PC-9 (cell line): ENCODE results near the gene SCRN2. TPM values are rescaled to one million over a fixed set of nuclear protein-coding genes. Genes with fewer than 3 reads are reported as not detected.

Source experiments
- BruUV-seq: library from RNA; stranded (reverse); fragments of 400-500 nt; replicated peaks from 2 replicates; lab custom pipeline; 2021; lab: Mats Ljungman, UMichigan
- CTCF ChIA-PET: fragments of 300-600 bp; sonication (Branson Sonifier 250); formaldehyde crosslinking; loops from one replicate; lab custom pipeline; 2022; ENCODE audit warnings: antibody characterized with exemption; lab: Charles Lee
- POLR2A ChIA-PET: fragments of 300-600 bp; sonication (Branson Sonifier 250); formaldehyde crosslinking; loops from one replicate; lab custom pipeline; 2022; ENCODE audit warnings: antibody characterized with exemption; ENCODE audit not compliant: unreplicated experiment; lab: Charles Lee
- DNase-seq, 2 experiments: peaks; one replicate each; pipeline versions ENCODE4 v3.0.0 to v3.0.0-alpha.2; 2015 to 2022; ENCODE audit warnings: mixed read lengths in 1 of 2
- H2AFZ ChIP-seq: fragments of 200-600 bp; sonication (generic); 2 replicates; pipeline ENCODE4 v1.8.1; 2017; ENCODE audit warnings: antibody characterized with exemption
- H3F3A ChIP-seq: fragments of 200-600 bp; sonication (generic); 2 replicates; pipeline ENCODE4 v1.8.1; 2017; ENCODE audit warnings: antibody characterized with exemption, mild to moderate bottlenecking, low read depth; ENCODE audit not compliant: insufficient read depth
- H3K27ac ChIP-seq: fragments of 200-600 bp; sonication (generic); 2 replicates; pipeline ENCODE4 v1.6.1; 2016; ENCODE audit warnings: mixed run types
- H3K27me3 ChIP-seq: fragments of 200-600 bp; sonication (generic); 2 replicates; pipeline ENCODE4 v1.6.1; 2016; ENCODE audit warnings: low read depth, mixed run types; ENCODE audit not compliant: insufficient read depth
- H3K36me3 ChIP-seq: fragments of 200-600 bp; sonication (generic); 2 replicates; pipeline ENCODE4 v1.6.1; 2016; ENCODE audit warnings: low read depth, mixed run types
- H3K4me1 ChIP-seq: fragments of 200-600 bp; sonication (generic); replicated peaks from 2 replicates; pipeline ENCODE4 v1.6.1; 2016; ENCODE audit warnings: mixed run types; ENCODE audit not compliant: insufficient read depth
- H3K4me2 ChIP-seq: fragments of 200-600 bp; sonication (generic); 2 replicates; pipeline ENCODE4 v1.6.1; 2017; ENCODE audit warnings: mixed run types
- H3K4me3 ChIP-seq: fragments of 200-600 bp; sonication (generic); 2 replicates; pipeline ENCODE4 v1.6.1; 2016; ENCODE audit warnings: mixed run types
- H3K79me2 ChIP-seq: fragments of 200-600 bp; sonication (generic); 2 replicates; pipeline ENCODE4 v1.6.1; 2017; ENCODE audit warnings: low read depth, mixed run types
- H3K9me2 ChIP-seq: fragments of 200-600 bp; sonication (generic); 2 replicates; pipeline ENCODE4 v1.8.1; 2017; ENCODE audit warnings: mild to moderate bottlenecking; ENCODE audit not compliant: insufficient read depth
- H3K9me3 ChIP-seq: fragments of 200-600 bp; sonication (generic); 2 replicates; pipeline ENCODE4 v1.8.1; 2016; ENCODE audit warnings: low read depth; ENCODE audit not compliant: insufficient read depth
- H4K20me1 ChIP-seq: fragments of 200-600 bp; sonication (generic); 2 replicates; pipeline ENCODE4 v1.8.1; 2017; ENCODE audit not compliant: insufficient read depth
- CTCF ChIP-seq: fragments of 200-600 bp; sonication (generic); conservative IDR thresholded peaks from 2 replicates; pipeline ENCODE4 v1.6.1; 2017; ENCODE audit warnings: mixed run types, antibody characterized with exemption, mild to moderate bottlenecking, moderate library complexity
- EZH2 ChIP-seq: fragments of 200-600 bp; sonication (generic); IDR thresholded peaks from 2 replicates; pipeline ENCODE4 v1.8.0; 2017; ENCODE audit warnings: antibody characterized with exemption, low read depth
- intact Hi-C: fragments of 100-400 bp; cut with micrococcal nuclease; formaldehyde crosslinking; loops from one replicate; pipeline ENCODE4 v1.10.0; 2022; ENCODE audit not compliant: unreplicated experiment
- total RNA-seq: library from RNA; stranded (reverse); gene quantifications from 2 replicates; pipeline ENCODE4 v1.2.3, GENCODE V29; 2021

The SCRN2 gene
- total RNA-seq, 1 experiment from 2014 or later: 31.7 TPM

DNA sequence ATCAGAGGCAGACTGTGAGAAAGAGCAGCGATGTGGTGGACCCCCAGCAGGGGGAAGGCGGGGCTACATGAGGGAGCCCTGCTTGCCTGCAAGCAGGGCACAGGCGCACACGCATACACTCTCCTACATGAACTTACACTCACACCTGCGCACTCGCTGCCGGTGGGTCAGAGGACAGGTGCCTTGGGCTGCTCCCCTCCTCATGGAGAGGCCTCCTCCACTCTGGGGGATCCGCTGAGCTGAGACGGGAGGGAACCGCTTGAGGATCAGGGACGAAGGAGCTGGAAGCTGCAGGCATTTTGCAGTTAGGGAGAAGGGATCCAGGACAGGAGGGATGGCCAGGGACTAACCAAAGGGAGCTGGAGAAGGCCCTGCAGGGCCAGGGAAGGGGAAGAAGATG lies 33.7 kb downstream of the SCRN2 start:
- ChIA-PET POLR2A (no interaction called here), CTCF (no interaction called here)
- no TSS peak for BruUV-seq
- Histone ChIP-seq H3K27me3 (no peaks in the 10 kb centered on the region), H3K9me3 (no peaks in the 10 kb centered on the region), H4K20me1 (no peaks in the 10 kb centered on the region), H3K4me2 (no peak overlapping the region), H3K36me3 (peaks cover 24% of the 10 kb centered on the region), H3K79me2 (no peaks in the 10 kb centered on the region), H3K4me1 (peaks cover 40% of the 10 kb centered on the region), H2AFZ (no peak overlapping the region), H3K27ac (no peak overlapping the region), H3F3A (peaks cover 46% of the 10 kb centered on the region), H3K4me3 (no peak overlapping the region), H3K9me2 (no peaks in the 10 kb centered on the region)
- DNase-seq: no peak
- intact Hi-C loops: no loop called here
- no peak for TF ChIP-seq EZH2
- TF ChIP-seq CTCF: no peak

DNA sequence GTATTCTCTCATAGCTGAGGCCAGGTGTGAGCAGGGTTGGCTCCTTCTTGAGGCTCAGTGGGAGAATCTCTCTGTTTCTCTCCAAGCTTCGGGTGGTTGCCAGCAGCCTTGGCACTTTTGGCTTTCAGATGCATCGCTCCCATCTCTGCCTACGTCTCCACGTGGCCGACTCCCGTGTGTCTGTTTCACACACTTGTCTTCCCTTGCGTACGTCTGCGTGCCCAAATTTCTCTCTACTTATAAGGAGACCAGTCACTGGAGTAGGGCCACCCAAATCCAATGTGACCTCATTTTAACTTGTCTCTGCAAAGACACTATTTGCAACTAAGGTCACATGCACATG lies 34.2 kb downstream of the SCRN2 start:
- Histone ChIP-seq H3K79me2 (no peaks in the 10 kb centered on the region), H4K20me1 (no peaks in the 10 kb centered on the region), H3K9me3 (no peaks in the 10 kb centered on the region), H3K4me2 (no peak overlapping the region), H2AFZ (no peak overlapping the region), H3F3A (peaks cover 43% of the 10 kb centered on the region), H3K4me3 (no peak overlapping the region), H3K27ac (no peak overlapping the region), H3K9me2 (no peaks in the 10 kb centered on the region), H3K4me1 (peaks cover 35% of the 10 kb centered on the region), H3K36me3 (peaks cover 24% of the 10 kb centered on the region), H3K27me3 (no peaks in the 10 kb centered on the region)
- TF ChIP-seq CTCF (no peak), EZH2 (no peak)
- no TSS peak for BruUV-seq
- intact Hi-C loops: no loop called here
- CTCF ChIA-PET: no interaction called here
- POLR2A ChIA-PET: no interaction called here
- no peak for DNase-seq

DNA sequence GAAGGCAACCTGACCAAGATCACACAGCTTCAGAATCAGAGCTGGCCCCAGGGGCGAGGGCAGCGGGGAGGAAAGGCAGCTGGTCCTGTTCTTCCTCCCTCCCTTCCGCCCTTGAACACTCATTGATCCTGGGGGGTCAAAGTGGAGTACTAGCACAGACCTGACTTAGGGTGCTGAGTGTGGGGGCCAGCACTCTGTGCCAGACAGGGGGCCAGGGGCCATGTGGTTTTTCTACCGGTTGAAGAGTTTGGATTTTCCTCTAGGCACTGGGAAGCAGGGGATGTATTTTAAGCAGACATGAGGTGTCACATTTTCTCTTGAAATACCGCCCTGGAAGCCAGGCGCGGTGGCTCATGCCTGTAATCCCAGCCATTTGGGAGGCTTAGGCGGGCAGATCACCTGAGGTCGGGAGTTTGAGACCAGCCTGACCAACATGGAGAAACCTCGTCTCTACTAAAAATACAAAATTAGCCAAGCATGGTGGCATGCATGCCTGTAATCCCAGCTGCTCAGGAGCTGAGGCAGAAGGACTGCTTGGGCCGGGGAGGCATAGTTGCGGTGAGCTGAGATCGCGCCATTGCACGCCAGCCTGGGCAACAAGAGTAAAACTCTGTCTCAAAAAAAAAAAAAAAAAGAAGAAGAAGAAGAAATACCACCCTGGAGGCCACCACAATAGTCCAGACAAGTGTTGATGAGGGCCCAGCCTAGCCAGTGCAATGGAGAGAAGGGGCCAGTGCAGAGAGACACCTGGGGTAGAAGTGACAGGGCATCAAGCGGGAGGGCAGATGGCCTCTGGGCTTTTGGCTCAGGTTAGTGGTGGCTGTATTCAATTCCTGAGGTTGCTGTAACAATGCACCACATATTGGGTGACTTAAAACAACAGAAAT lies 34.8 kb downstream of the SCRN2 start:
- ChIA-PET POLR2A (no interaction called here), CTCF (no interaction called here)
- Histone ChIP-seq H2AFZ (no peak overlapping the region), H3K27me3 (no peaks in the 10 kb centered on the region), H3K4me2 (no peak overlapping the region), H3K36me3 (peaks cover 24% of the 10 kb centered on the region), H4K20me1 (no peaks in the 10 kb centered on the region), H3K27ac (no peak overlapping the region), H3K79me2 (no peaks in the 10 kb centered on the region), H3K9me2 (no peaks in the 10 kb centered on the region), H3F3A (peaks cover 37% of the 10 kb centered on the region), H3K9me3 (no peaks in the 10 kb centered on the region), H3K4me3 (no peak overlapping the region), H3K4me1 (peaks cover 28% of the 10 kb centered on the region)
- intact Hi-C loops: no loop called here
- no peak for DNase-seq
- no TSS peak for BruUV-seq
- TF ChIP-seq CTCF (no peak), EZH2 (no peak)
